GM12873 (cell line): Measurements from ENCODE around the gene SETD1B.
A peak's percentile ranks its signal among the peaks of the same experiment; 100 is the strongest.

Source experiments
- TF ChIP-seq, protein P1 (sequence below): IDR thresholded peaks from 2 replicates; pipeline ENCODE4 v1.5.1; 2012; ENCODE audit warnings: low read depth, mild to moderate bottlenecking, moderate library complexity, low read length, control low read depth; ENCODE audit not compliant: insufficient read depth; ENCODE audit errors: missing control alignments

The SETD1B gene

DNA sequence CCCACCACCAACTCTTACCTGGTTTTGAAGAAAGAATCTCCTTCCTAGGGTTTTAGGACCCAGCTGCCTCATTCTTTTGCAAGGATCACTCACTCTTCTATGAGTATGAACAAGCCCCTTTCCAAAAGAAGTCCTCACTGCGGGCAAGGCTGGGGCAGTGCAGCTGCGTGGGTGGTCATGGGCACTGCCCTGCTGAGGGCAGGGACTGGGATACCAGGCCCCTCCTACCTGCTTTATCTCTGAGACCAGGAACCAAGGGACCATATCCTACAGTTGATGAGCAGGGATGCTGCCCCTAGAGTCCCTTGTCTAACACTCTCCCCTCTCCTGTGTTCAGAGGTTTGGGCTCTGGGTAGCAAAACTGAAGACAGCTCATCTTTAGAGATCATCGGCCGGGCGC lies 34.3 kb downstream of the SETD1B start:
- TF ChIP-seq, protein P1, sequence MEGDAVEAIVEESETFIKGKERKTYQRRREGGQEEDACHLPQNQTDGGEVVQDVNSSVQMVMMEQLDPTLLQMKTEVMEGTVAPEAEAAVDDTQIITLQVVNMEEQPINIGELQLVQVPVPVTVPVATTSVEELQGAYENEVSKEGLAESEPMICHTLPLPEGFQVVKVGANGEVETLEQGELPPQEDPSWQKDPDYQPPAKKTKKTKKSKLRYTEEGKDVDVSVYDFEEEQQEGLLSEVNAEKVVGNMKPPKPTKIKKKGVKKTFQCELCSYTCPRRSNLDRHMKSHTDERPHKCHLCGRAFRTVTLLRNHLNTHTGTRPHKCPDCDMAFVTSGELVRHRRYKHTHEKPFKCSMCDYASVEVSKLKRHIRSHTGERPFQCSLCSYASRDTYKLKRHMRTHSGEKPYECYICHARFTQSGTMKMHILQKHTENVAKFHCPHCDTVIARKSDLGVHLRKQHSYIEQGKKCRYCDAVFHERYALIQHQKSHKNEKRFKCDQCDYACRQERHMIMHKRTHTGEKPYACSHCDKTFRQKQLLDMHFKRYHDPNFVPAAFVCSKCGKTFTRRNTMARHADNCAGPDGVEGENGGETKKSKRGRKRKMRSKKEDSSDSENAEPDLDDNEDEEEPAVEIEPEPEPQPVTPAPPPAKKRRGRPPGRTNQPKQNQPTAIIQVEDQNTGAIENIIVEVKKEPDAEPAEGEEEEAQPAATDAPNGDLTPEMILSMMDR, result no peak

DNA sequence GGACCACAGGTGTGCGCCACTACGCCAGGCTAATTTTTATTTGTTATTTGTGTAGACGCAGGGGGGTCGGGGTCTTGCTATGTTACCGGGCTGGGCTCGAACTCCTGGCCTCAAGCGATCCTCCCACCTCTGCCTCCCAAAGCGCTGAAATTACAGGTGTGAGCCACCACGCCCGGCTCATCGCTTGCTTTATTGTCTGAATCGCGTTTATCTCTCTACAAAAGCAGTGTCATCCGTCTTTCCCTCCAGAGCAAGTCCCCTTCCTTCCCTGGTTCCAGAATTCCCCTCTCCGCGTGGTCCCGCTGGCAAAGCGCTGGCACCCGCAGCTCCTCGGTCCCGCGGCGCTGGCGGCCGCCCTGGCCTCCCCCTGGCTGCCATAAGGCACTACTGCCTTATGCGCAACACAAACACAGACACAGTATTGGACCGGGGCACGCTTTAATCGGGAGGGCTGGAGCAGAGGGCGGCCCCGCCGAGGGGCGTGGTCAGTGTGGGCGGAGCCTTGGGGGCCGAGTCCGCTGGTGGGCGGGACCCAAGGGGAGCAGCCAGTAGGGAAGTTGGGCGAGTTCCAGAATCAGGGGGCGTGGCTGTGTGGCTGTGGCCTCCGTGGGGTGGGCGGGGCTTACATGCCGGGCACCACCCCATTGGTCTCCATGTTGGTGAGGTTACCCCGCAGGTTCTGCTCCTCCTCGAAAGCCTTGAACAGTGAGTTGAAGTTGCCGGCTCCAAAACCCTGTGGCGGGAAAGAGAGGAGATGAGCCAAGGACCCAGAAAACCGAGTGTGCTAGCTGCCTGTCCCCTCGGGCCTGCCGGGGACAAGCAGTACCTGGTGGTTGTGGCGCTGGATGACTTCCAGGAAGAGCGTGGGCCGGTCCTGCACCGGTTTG lies 35.5 kb downstream of the SETD1B start:
- TF ChIP-seq, protein P1, result peak; percentile 25

DNA sequence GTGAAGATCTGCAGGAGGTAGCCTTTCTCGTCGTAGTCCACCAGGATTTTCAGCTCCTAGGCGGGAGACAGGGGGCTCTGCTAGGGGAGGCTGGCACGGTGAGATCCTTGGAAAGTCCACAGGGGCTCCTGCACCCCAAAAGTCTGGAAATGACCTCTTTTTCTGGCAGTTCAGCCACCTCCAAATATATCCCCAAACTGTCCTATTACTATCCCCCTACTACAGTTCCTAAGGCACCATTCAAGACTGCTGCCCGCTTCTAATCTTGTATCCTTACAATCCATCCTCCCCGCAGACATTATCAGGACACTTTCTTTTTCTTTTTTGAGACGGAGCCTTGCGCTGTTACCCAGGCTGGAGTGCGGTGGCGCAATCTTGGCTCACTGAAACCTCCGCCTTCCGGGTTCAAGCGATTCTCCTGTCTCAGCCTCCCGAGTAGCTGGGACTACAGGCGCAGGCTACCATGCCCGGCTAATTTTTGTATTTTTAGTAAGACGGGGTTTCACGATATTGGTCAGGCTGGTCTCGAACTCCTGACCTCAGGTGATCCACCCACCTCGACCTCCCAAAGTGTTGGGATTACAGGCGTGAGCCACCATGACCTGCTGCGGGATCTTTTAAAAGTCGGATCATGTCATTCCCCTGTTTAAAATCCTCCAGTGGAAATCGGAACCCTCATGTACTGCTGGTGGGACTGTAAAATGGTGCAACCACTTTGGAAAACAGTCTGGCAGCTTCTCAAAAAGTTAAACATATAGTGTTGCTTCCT lies 36.4 kb downstream of the SETD1B start:
- TF ChIP-seq, protein P1, result no peak

DNA sequence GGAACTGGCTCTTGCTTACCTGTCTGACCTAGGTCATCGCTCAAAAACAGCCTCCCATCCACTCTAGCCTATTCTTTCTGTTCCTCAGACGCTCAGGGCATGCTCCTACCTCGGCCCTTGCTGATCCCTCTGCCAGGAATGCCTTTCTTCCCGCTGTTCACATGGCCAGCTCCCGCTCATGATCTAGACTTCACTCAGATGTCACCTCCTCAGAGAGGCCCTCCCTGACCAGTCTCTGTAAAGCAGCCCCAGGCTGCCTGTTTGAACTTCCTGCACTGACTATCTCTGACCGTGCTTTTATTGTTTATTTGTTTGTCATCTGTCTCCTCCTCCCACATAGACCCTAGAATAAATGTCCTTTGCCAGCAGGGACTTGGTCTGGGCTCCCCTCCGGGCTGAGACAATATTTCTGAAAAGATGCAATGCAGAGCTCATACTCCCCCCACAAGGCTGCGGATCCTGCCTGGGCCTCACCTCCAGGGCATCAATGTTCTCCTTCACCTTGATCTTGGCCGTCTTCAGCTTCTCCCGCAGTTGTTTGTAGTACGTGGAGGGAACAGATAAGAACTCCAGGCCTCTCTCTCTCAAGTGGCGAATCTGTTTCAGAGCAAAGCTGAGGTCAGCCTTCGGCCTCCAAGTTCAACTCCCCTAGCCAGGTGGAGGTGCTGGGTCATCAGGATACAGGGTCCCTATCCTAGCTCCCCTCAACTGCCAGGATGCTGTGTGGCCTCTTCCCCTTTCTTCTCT lies 39.6 kb downstream of the SETD1B start:
- TF ChIP-seq, protein P1, result no peak

DNA sequence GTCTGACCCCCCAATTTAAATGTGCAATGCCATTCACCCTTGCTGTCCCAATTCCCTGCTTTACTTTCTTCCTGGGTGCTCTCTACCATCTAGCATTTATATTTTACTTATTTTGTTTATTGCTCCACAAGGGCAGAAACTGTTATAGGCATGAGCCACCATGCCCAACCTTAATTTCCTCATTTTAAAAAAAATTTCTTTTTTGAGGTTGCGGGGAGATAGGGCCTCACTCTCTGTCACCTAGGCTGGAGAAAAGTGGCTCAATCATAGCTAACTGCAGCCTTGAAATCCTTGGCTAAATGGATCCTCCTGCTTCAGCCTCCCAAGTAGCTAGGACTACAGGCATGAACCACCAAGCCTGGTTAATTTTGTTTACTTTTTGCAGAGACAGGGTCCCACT lies 41.9 kb downstream of the SETD1B start:
- TF ChIP-seq, protein P1, result no peak

DNA sequence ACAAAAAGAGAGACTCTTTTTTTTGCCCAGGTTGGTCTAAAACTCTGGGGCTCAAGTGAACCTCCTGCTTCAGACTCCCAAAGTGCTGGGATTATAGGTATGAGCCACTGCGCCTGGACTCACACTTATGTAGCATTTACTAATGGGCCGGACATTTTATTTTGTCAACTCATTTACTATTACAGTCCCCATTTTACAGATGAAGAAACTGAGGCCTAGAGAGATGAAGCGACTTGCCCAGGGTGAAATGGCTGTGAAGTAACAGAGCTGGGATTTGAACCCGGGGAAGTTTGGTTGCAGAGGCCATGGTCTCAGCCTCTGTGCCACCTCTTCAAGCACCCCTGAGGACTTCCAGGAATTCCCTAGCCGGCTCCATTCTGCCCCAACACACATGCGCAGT lies 45.4 kb downstream of the SETD1B start:
- TF ChIP-seq, protein P1, result no peak

DNA sequence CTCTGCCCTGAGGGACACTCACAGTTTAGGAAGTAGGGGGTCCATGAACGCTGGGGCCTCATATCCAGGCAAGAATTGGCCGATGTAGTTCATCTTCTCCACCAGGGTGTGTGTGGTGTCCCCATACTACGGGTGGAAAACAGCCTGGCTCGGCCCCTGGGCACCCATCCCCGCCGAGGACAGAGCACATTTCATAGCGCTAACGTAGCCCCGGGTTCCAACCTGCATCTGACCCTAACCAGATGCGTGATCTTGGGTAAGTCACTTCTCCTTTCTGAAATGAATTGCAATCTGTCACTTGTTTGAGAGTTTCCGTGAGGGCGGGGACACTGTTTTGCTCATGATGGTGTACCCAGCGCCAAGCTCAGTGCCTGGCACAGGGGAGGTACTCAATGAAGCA lies 45.9 kb downstream of the SETD1B start:
- TF ChIP-seq, protein P1, result no peak
